GM18870 (cell line): ENCODE data around the gene RXRA.

Experiments used
- ATAC-seq: cut with Tn5 transposase; IDR thresholded peaks from one replicate; pipeline ENCODE4 v1.9.1; 2021; ENCODE audit warnings: moderate library complexity; ENCODE audit not compliant: unreplicated experiment

RXRA gene

DNA sequence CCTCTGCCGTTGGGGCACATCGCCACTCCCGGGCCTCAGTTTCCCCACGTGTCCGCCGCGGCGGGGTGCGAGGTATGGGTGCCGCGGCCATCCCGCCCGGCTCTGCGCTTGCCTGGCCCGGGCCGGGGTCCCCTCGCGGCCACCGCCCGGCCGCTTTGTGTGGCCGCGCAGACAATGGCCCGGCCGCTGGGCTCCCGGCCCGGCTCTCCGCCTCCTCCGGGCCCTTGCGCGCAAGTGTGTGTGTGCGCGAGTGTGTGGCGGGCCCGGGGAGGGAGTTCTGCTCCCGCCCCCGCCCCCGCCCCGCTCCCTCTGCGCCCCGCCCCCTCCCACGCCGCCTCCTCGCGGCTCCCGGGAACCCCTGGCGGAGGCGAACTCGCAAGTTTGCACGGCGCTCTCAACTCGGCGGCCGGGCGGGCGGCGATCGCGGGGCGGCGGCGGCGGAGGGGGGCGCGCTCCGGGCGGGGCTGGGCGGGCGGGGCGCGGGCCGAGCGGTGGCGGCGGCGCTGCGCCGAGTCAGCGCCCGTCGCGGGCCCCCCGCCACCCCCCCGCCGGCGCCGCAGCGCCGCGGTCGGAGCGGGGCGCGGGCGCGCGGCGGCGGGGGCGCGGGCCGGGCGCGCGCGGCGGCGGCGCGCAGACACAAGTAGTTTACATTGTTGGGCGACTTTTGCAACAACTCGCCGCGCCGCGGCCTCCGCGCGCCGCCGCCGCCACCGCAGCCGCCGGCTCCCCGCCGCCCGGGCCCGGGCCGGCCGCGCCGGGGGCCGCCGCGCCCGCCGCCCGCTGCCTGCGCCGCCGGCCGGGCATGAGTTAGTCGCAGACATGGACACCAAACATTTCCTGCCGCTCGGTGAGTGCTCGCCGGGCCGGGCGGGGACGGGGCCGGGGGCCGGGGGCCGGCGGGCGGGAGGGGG, at the start of gene RXRA:
TSS of gene RXRA (plus strand) at position 643 of the 911 bp plus-strand sequence. CDS start at position 820, 177 bp downstream.
- no peak for ATAC-seq

DNA sequence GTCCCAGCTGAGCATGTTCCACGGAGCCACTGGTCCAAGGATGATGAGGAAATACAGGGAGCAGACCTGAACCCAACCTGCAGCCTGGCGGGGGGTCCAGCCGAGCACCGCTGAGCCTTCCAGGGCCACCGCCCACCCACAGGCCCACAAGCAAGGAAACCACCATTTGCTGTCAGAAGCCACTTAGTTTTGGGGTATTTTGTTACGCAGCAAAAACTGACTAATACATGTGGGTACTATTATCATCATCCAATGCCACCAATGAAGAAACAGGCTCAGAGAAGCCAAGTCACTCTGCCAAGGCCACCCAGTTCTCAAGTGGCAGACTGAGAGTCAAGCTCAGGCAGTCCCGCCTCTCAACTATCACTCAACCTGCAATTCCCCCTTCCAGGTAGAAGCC, 48.0 kb upstream of the RXRA start:
- ATAC-seq: no peak

DNA sequence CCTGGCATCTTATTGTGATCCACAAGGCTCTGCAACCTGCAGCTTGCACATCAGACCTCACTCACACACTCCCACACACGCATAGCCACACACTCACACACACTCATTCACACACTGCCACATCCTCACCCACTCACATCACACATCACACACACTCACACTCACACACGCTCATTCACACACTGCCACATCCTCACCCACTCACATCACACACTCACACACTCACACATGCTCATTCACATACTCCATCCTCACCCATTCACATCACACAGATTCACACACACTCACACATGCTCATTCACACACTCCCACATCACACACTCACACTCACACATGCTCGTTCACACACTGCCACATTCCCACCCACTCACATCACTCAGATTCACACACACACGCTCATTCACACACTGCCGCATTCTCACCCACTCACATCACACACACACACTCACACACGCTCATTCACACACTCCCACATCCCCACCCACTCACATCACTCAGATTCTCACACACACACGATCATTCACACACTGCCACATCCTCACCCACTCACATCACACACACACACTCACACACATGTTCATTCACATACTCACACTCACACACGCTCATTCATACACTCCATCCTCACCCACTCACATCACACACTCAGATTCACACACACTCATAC, 47.1 kb upstream of the RXRA start:
- ATAC-seq: no peak

DNA sequence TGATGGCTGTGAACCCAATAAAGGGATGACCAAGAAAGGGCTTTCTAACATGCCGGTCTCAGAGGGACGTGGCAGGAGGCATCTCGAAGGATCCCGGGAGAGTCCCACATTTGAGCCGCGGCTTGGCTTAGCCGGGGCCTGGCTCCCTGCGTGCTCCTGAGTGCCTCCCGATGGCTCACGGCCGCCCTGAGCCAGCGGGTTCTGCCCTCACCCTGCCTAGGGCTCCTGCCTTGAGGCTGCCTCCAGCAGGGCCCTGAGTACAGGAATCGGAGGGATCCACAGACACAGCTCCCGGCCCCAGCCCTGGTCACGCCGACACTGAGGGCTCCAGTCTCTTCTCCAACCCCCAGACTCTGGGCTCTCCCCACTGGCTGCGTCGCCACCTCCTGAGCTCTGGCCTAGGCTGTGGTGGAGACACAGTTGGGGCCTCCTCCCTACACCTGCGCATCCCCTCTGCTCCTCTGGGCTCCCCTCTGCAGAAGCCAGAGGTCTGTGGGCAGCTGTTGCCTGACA, 44.1 kb upstream of the RXRA start:
- ATAC-seq: no peak

DNA sequence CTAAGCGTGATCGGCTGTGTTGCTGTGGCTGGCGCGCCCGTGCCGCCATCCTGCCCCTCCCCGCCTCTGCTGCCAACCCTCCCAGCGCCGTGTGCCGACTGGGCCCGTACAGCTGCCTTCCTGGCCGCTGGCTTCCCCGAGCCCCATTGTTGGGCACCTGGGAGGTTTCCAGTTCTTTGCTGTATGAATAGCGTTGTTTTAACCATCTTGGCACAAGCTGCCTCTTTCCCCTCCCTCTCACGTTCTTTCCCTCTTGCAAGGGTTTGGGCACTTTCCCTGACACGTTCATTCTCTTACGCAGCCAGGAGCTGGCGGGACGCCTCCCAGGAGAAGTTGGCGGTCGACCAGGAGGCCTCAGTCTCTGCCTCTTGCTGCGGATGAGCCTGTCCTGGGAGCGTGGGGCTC, 43.1 kb upstream of the RXRA start:
- no peak for ATAC-seq

DNA sequence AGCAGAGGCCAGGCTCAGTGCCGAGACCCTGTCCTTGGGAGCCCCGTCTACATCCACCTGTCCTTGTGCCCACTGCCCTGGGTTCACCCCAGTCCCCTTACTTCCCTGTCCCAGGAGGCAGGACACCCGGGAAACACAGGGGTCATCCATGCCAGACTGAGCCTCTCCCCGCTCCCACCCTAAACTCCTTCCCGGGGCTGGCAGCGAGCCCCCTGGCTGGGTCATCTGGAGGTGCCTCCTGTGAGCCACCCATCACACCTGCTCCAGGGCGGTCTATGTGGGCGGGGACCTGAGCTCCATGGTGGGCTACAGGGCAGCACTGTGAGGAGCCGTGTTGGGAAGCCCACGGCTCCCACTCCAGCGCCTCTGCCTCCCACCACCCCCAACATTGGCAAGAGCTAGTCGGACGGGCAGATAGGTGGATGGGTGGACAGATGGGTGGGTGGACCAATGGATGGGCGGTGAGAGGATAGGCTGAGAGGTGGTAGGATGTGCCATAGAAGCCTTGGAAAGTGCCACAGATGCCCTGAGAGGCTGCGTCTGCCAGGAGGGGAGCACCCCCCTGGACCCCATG, 42.5 kb upstream of the RXRA start:
- no peak for ATAC-seq

DNA sequence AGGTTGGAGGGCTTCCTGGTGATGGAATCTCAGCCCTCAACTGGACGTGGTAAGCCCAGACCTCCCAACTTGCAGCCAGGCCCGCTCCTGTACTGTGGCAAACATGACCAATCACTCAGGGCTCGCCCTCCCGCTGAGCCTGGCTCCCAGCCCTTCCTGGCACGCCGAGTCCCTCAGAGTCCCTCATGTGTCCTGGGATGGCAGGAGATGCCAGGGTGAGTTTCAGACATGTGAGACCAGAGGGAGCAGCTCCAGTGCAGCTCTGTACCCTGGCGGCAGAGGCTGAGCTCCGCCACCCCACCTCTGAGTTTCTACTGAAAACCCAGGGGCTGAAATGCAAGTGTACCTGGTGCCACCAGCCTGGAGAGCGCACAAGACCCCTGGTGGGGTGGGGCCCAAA, 42.0 kb upstream of the RXRA start:
- no peak for ATAC-seq

DNA sequence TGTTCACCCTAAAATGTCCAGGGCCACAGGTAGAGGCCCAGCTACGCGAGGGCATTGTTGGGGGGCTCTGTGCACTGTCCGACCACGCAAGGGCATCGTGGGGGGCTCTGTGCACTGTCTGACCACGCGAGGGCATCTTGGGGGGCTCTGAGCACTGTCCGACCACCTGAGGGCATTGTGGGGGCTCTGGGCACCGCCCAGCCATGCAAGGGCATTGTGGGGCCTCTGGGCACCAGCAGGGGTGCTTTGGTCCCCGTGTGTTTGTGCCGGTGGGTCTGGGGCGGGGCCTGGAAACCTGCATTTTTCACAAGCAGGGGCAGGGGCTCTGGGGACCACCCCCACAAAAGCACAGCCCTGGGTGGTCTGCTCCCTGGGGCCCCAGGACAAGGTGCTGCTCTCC, 41.5 kb upstream of the RXRA start:
- no peak for ATAC-seq

DNA sequence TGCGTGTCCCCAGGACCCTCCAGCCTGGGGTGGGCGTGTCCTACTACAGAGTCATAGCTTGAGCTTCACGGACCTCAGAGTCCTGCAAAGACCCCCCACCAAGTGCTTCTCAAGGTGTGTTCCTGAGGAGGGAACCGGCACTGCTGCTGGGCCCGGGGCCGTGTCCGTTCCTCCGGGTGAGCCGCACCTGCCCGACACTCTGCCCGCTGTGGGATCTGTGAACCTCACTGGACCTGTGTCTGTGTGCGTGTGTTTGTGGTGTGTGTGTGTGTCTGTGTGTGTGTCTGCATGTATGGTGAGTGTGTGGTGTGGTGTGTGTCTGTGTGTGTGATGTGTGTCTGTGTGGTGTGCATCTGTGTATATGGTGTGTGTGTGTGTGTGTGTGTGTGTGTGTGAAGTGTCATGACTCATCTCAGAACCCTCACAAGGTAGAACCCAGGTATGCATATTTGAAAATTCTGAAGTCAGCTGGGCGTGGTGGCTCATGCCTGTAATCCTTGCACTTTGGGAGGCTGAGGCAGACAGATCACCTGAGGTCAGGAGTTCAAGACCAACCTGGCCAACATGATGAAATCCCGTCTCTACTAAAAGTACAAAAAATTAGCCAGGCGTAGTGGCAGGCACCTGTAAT, 40.9 kb upstream of the RXRA start:
- no peak for ATAC-seq

DNA sequence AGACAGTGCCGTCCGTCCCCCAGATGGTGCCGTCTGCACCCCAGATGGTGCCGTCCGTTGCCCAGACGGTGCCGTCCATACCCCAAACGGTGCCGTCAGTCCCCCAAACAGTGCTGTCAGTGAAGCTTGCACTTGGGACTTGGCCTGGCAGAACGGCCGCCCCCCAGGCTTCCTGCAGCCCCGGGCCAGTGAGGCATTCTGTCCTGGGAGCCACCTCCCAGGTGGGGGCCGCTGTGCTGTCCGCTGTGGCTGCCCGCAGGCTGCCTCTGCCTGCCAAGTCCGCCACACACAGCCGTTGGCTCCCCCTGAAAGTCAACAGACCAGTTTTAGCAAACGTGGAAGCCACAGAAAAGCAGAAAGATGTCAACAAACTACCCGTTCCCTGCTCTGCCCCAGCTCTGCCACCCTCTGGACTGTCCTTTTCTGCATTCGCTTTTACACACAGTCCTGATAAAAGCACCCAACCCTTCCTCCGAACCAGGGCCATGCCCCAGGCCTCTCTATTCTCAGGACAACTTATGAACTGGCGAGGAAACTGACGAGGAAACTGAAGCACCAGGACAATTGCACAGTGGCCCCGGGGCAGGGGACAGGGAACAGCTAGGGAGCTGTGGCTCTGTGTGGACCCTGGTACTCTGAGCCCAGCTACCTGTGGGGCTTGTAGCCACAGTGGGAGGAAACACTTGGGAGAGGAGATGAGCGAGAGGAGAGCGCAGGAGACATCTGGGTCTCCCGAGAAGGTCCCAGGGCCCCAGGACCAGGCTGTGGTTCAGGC, 39.6 kb upstream of the RXRA start:
- no peak for ATAC-seq

DNA sequence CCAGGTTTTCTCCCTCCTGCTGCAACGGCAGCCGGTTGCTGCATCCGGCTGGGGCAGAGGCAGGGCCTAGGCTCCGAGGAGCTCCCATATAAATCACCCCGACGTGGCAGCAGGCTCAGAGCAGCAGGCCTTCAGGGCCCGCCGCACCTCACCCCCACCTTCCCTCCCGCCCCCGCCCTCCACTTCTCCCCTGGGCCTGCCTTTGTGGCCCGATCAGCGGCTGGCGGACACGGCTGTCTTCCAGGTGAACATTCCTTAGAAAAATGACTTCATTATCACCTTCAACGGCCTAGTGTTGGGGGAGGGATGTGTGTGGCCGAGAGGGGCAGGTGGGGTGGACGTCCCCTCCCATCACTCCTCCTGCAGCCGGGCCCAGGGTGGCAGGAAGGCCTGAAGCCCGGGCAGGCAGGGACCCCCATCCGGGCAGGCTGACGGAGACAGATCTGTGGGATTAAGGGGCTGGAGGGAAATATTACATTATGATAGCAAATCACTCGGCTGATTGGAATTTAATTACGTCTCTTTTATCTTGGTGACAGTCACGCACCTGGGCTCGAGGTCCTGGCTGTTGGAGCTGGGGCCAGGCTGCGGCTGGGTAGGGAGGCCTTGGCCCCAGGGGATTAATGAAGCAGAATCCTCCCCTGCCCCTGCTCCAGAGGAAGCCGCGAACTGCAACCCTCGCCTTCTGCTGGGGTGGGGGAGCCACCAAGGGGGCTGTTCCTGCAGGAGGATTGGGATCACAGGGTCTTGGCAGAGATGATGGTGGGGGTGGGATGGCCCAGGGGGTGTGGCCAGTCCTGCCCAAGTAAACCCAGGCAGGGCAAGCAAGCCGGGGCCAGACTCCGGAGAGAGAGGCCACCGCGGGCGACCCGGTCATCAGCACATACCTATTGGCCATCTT, 38.4 kb upstream of the RXRA start:
- ATAC-seq: no peak

DNA sequence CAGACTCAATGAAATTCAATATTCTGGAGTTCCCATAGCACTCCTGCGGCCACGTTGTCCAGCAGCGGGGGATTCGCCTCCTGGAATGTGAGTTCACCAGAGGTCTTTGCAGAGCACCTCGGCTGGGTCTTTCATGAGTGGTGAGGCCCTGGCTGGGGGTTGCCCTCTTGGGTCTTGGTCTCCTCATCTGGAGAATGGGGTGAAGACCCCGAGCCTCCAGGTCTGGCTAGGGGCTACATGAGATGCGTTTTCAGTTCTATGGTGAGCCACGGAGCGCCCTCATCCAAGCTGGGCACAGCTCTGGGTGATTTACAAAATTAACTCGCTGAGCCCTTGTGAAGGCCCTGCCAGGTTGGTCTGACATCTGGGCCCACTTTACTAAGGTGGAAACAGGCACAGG, 37.5 kb upstream of the RXRA start:
- ATAC-seq: no peak

DNA sequence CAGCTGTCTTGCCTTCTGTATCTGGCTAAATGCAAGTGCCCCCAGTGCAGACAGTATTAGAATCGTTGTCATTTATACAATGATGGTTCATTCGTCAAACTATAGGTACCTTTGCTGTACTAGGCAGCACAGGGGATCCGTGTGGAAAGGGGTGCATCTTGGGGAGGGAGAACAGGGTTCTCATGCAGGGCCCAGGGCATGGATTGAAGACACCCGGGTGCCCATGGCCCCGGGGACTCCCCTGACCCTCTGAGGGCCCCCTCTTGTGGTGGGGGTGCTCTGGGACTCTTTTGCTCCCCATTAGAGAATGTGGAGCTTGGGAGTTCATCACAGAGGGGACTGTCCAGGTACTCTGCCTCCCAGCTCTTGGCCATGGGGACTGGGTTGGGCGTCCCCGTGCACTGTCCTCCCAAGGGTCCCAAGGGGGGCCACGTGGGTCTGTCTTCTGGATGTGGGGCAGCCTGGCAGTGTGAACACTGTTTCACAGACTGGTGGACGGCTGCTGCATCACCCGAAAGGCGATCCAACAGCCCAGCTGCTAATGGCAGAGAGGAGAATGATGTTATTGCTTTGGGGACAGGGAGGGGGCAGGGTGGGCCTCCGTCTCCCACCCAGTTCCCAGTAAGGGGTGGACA, 36.9 kb upstream of the RXRA start:
- ATAC-seq: no peak

DNA sequence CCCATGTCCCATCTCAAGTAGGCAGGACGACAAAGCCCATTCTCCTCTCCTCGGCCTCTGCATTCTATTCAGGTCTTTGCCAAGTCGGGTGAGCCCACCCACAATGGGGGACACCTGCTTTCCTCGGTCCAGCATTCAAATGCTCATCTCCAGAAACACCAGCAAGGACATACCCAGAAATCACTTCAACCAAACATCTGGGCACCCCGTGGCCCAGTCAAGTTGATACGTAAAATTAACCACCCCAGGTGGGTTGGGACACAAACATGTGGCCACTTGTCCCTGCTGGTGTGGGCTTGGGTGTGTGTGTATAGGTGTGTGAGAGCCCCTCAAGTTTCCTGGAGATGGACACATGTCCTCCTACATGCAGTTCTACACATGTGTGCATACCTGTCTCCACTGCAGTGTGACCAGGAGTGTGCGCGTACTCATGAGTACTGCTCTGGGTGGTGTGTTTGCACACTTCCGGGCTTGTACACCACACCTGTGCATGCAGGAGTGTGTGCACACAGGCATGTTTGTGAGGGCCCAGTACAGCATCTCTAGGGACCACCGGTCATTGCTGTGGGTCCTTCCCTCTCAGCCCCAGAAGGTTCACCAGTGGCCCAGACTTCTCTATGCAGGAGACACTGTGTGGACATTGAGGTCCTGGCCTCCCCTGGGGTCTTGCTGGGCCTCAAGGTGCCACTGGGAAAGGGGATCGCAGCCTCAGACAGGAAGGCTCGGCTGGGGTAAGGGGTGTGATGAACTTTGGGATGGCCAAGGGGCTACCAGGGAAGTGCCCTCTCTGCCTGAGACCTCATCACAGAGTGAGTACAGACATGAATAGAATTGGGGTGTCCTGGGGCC, 35.4 kb upstream of the RXRA start:
- ATAC-seq: no peak

DNA sequence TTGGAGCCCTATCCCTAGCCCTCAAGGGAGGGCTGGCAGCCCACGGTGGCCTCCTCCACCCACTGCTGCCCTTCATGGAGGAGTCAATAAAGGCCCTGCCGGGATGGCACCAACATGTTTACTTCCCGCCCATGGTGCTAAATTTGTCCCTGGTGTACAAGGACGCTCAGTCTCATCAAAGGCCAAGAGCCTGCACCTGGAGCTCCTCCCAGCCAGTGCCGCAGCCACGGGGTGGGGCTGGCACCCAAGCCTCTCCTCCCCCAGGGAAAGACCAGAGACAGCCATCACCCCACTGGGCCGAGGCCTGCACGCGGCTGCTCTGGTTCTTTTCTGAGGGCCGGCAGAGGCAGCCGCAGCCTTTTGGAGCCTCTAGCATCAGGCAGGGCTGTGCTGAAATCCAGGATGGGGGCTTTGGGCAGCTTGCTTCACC, 34.8 kb upstream of the RXRA start:
- no peak for ATAC-seq

DNA sequence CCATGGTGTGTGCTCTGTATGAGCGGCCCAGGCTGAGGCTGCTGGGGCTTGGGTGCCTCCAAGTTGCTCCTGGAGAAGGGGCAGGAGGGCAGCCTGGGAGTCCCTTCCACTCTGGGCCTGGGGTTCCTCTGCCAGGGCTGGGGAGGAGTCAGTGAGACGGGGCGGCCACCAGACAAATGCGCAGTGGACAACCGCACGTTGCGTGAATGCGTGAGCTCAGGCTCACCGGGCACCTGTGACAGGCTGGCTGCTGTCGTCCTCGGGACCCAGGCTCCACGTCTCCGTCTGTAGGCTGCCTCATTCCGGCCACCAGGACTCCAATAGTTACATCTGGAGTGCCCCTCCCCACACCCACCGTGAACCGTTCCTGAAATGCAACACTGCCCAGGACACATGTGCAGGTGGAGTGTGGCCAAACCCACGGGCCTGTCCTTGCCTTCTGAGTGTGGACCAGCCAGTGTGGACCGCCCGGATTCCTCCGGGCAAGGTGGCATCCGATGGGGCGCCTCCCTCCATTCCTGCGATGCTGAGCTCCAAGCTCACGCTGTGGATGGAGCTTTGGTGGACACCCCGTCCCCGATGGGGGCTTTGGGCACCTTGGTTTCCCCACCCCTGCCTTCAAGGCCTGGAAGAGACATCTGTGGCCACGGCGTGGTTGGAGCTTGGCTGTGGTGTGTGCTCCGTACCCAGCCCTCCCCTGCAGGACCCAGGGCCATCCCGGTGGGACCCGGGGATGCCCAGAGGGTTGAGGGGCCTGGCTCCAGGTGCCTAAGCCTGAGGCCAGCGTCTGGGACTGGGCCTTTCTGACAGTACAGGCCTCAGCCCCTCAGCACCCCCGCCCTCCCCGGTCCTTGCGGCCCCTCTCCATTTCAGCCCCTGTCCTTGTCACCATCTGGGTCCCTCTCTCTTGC, 34.0 kb upstream of the RXRA start:
- ATAC-seq: no peak

DNA sequence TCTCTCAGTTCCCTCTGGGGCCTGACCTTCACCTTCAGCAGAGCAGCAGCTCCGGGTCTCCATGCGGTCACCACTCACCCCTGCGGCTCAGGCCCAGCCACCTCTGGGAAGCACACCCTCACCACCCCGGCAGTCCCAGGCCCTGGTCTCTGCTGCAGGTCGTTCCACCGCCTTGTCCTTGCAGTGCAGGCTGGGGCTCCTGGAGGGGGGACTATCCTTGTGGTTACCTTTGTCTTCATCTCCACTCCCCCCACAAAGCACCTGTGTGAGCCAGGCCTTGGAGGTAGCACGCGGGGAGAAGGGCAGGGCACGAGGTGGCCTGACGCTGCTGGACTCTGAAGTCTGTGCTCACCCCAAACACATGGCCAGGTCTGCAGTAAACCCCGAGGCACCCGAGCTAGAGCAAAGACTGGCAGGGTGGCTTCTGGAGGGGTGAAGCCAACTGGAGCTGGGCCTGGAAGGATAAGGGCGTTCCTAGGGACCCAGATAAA, 33.2 kb upstream of the RXRA start:
- ATAC-seq: no peak
